ENCODE results near the gene INHBE.

INHBE gene

DNA sequence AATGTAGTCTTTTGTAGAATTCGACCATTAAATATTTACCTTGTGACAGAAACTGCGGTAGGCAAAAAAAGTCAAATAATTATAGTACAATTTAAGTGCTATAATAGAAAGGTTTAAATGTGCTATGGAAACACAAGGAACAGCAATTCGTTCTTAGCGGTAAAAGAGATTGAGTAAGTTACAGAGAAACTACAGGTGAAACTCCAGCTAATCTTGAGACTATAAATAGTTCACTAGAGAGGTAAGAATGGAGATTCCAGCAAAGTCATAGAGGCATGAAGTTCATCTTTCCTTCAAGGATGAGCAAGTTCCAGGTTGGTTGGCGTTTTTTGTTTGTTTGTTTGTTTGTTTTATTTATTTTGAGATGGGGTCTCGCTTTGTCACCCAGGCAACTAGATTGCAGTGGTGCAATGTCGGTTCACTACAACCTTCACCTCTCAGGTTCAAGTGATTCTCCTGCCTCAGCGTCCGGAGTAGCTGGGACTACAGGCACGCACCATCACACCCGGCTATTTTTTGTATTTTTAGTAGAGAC lies 23.4 kb upstream of the INHBE start:
- Histone ChIP-seq H3K27ac (ENCODE audit: low read depth, low read length) (peak overlapping the region; percentile 64; the same call in 1 of the 2 replicates), H4K20me1 (ENCODE audit: low read depth, low read length) (no peaks in the 10 kb centered on the region), H3K9me3 (ENCODE audit: insufficient read depth, low read length) (no peaks in the 10 kb centered on the region), H3K79me2 (ENCODE audit: insufficient read depth, low read length) (peaks cover 19% of the 10 kb centered on the region), H3K4me2 (ENCODE audit: low read depth, low read length, poor library complexity, severe bottlenecking) (peak overlapping the region; percentile 98), H3K27me3 (ENCODE audit: low read length) (no peaks in the 10 kb centered on the region), H3K4me3 (ENCODE audit: insufficient read depth, low read length, poor library complexity, severe bottlenecking) (peak overlapping the region; percentile 65), H3F3A (ENCODE audit: insufficient read depth) (peaks cover 13% of the 10 kb centered on the region), H2AFZ (ENCODE audit: low read depth, low read length, severe bottlenecking) (peak overlapping the region; percentile 67), H3K9me2 (replicated peaks; ENCODE audit: insufficient read depth, low read length) (no peaks in the 10 kb centered on the region), H3K36me3 (ENCODE audit: low read length) (no peaks in the 10 kb centered on the region), H3K9ac (ENCODE audit: low read length) (peak overlapping the region; percentile 72)
- TF ChIP-seq EZH2phosphoT487 (conservative IDR thresholded peaks at IDR 0.05; ENCODE audit: low read length): no peak
- TF ChIP-seq, protein P1, sequence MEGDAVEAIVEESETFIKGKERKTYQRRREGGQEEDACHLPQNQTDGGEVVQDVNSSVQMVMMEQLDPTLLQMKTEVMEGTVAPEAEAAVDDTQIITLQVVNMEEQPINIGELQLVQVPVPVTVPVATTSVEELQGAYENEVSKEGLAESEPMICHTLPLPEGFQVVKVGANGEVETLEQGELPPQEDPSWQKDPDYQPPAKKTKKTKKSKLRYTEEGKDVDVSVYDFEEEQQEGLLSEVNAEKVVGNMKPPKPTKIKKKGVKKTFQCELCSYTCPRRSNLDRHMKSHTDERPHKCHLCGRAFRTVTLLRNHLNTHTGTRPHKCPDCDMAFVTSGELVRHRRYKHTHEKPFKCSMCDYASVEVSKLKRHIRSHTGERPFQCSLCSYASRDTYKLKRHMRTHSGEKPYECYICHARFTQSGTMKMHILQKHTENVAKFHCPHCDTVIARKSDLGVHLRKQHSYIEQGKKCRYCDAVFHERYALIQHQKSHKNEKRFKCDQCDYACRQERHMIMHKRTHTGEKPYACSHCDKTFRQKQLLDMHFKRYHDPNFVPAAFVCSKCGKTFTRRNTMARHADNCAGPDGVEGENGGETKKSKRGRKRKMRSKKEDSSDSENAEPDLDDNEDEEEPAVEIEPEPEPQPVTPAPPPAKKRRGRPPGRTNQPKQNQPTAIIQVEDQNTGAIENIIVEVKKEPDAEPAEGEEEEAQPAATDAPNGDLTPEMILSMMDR (IDR thresholded peaks at IDR 0.05; ENCODE audit: insufficient read depth, low read length, poor library complexity, severe bottlenecking): no peak

GRCh38 chr12:57433370-57433769 lies 21.7 kb upstream of the INHBE start:
- no peak for TF ChIP-seq EZH2phosphoT487 (conservative IDR thresholded peaks at IDR 0.05; ENCODE audit: low read length)
- TF ChIP-seq, protein P1 (IDR thresholded peaks at IDR 0.05; ENCODE audit: insufficient read depth, low read length, poor library complexity, severe bottlenecking): no peak
- no peak overlapping the region for H3K4me3 ChIP-seq (ENCODE audit: insufficient read depth, low read length, poor library complexity, severe bottlenecking)
- H3K36me3 ChIP-seq (ENCODE audit: low read length): no peaks in the 10 kb centered on the region
- no peaks in the 10 kb centered on the region for H3K9me2 ChIP-seq (replicated peaks; ENCODE audit: insufficient read depth, low read length)
- no peaks in the 10 kb centered on the region for H3K9me3 ChIP-seq (ENCODE audit: insufficient read depth, low read length)
- H4K20me1 ChIP-seq (ENCODE audit: low read depth, low read length): no peaks in the 10 kb centered on the region
- H3K27me3 ChIP-seq (ENCODE audit: low read length): no peaks in the 10 kb centered on the region
- H3K9ac ChIP-seq (ENCODE audit: low read length): no peak overlapping the region
- peaks cover 13% of the 10 kb centered on the region for H3F3A ChIP-seq (ENCODE audit: insufficient read depth)
- no peak overlapping the region for H3K4me2 ChIP-seq (ENCODE audit: low read depth, low read length, poor library complexity, severe bottlenecking)
- H3K79me2 ChIP-seq (ENCODE audit: insufficient read depth, low read length): peaks cover 19% of the 10 kb centered on the region
- H3K27ac ChIP-seq (ENCODE audit: low read depth, low read length): no peak overlapping the region
- H2AFZ ChIP-seq (ENCODE audit: low read depth, low read length, severe bottlenecking): no peak overlapping the region

DNA sequence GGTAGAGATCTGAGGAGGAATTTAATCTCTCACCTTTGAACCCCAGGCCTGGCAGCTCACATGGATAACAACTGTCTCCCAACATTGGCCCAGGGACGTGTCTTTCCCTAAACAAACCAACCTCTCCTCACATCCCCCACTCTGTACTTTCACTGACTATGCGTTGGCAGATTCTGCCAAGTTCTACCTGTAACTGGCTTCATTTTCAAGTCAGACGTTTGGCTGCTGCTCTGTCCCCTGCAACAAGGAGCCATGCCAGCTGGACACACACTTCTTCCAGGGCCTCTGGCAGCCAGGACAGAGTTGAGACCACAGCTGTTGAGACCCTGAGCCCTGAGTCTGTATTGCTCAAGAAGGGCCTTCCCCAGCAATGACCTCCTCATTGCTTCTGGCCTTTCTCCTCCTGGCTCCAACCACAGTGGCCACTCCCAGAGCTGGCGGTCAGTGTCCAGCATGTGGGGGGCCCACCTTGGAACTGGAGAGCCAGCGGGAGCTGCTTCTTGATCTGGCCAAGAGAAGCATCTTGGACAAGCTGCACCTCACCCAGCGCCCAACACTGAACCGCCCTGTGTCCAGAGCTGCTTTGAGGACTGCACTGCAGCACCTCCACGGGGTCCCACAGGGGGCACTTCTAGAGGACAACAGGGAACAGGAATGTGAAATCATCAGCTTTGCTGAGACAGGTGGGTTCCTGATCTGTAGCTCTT lies 20.4 kb upstream of the INHBE start, which contains the start of gene INHBC:
INHBC (plus strand) TSS at position 268 of the 707 bp plus-strand sequence; CDS start at position 371, 103 bp downstream.
- H2AFZ ChIP-seq (ENCODE audit: low read depth, low read length, severe bottlenecking): no peak within 1 kb of the TSS
- TF ChIP-seq EZH2phosphoT487 (conservative IDR thresholded peaks at IDR 0.05; ENCODE audit: low read length): no peak
- TF ChIP-seq, protein P1 (IDR thresholded peaks at IDR 0.05; ENCODE audit: insufficient read depth, low read length, poor library complexity, severe bottlenecking): no peak
- H3F3A ChIP-seq (ENCODE audit: insufficient read depth): peaks cover 7% of the 10 kb centered on the region
- peaks cover 7% of the 10 kb centered on the region for H3K79me2 ChIP-seq (ENCODE audit: insufficient read depth, low read length)
- H4K20me1 ChIP-seq (ENCODE audit: low read depth, low read length): no peaks in the 10 kb centered on the region
- no peak within 1 kb of the TSS for H3K27ac ChIP-seq (ENCODE audit: low read depth, low read length)
- H3K9me2 ChIP-seq (replicated peaks; ENCODE audit: insufficient read depth, low read length): no peaks in the 10 kb centered on the region
- H3K27me3 ChIP-seq (ENCODE audit: low read length): no peaks in the 10 kb centered on the region
- no peaks in the 10 kb centered on the region for H3K36me3 ChIP-seq (ENCODE audit: low read length)
- H3K4me2 ChIP-seq (ENCODE audit: low read depth, low read length, poor library complexity, severe bottlenecking): no peak within 1 kb of the TSS
- no peaks in the 10 kb centered on the region for H3K9me3 ChIP-seq (ENCODE audit: insufficient read depth, low read length)
- H3K4me3 ChIP-seq (ENCODE audit: insufficient read depth, low read length, poor library complexity, severe bottlenecking): no peak within 1 kb of the TSS
- no peak within 1 kb of the TSS for H3K9ac ChIP-seq (ENCODE audit: low read length)
